GM12865 (cell line): ENCODE data around the gene FADS2.

Source experiments
- DNase-seq: peaks from one replicate; pipeline ENCODE4 v3.0.0; 2010; ENCODE audit warnings: low read depth
- H3K4me3 ChIP-seq: 2 replicates; pipeline ENCODE4 v1.5.1; 2011; ENCODE audit warnings: mild to moderate bottlenecking, low read depth, low read length, control low read depth
- CTCF ChIP-seq: IDR thresholded peaks from 2 replicates; pipeline ENCODE4 v1.5.1; 2011; ENCODE audit warnings: low read length, control low read depth, low read depth, inconsistent platforms; ENCODE audit not compliant: insufficient read depth; ENCODE audit errors: missing control alignments

The FADS2 gene

GRCh38 chr11:61795876-61796526 lies 32.1 kb upstream of the FADS2 start:
- TF ChIP-seq CTCF = no peak
- H3K4me3 ChIP-seq = no peak overlapping the region
- DNase-seq = no peak

- peak; percentile 84 for DNase-seq
- H3K4me3 ChIP-seq = no peak overlapping the region
- peak; percentile 66 for TF ChIP-seq CTCF
Measured at GRCh38 chr11:61797263-61797944, 30.7 kb upstream of the FADS2 start.

- no peak for TF ChIP-seq CTCF
- DNase-seq = no peak
- no peak overlapping the region for H3K4me3 ChIP-seq
Measured at GRCh38 chr11:61799665-61800284, 28.3 kb upstream of the FADS2 start.

- no peak for DNase-seq
- TF ChIP-seq CTCF = no peak
- no peak overlapping the region for H3K4me3 ChIP-seq
Measured at GRCh38 chr11:61800331-61801281, 27.5 kb upstream of the FADS2 start.

- TF ChIP-seq CTCF = no peak
- DNase-seq = no peak
- no peak overlapping the region for H3K4me3 ChIP-seq
Measured at GRCh38 chr11:61802605-61803004, 25.5 kb upstream of the FADS2 start.

- DNase-seq = no peak
- no peak for TF ChIP-seq CTCF
- no peak overlapping the region for H3K4me3 ChIP-seq
Measured at GRCh38 chr11:61803889-61804647, 24.0 kb upstream of the FADS2 start.
